Measurements from ENCODE around the gene MALT1. TPM values are rescaled to one million over a fixed set of nuclear protein-coding genes. Genes with fewer than 3 reads are reported as not detected.

The MALT1 gene
- total and polyA plus RNA-seq, 9 of the 15 experiments (the other 6 are each of a cell fraction or from before 2014, with no cell fraction given): 0.14 to 1.6 (median 0.32) TPM

- peaks cover 0 to 2% of the 10 kb centered on the region in 2 experiments; a peak in 1 of 5 replicates for H3K4me1 ChIP-seq (replicated peaks in 1 of 2; ENCODE audit: control insufficient read depth in 2 of 2, insufficient read depth in 2 of 2, low read length in 2 of 2)
- no peak overlapping the region for H3K4me2 ChIP-seq (ENCODE audit: insufficient read depth, low read length)
- H3K9me1 ChIP-seq (ENCODE audit: control insufficient read depth, insufficient read depth, low read length): no peaks in the 10 kb centered on the region
- no peak overlapping the region for H2AFZ ChIP-seq (ENCODE audit: low read depth, low read length)
- ChIA-PET CTCF (ENCODE audit: low intra/inter-chr PET ratio) (no interaction called here), POLR2A (no interaction called here)
- intact Hi-C loops (cut with micrococcal nuclease) (no loop called here), in situ Hi-C loops (cut with MboI) (no loop called here)
- no peaks in the 10 kb centered on the region; a peak in 1 of 5 replicates for H3K27me3 ChIP-seq (ENCODE audit: control insufficient read depth in 2 of 2, insufficient read depth in 2 of 2, low read length in 2 of 2)
- no peak for DNase-seq (ENCODE audit: extremely low read depth in 1 of 4, low spot score in 3 of 4)
- no peak for FAIRE-seq
- no peaks in the 10 kb centered on the region for H3K36me3 ChIP-seq (ENCODE audit: control insufficient read depth, insufficient read depth, low read length)
- H3K9ac ChIP-seq (ENCODE audit: insufficient read depth in 1 of 2, low read depth in 2 of 2, low read length in 2 of 2): no peak overlapping the region
- no TSS peak for BruUV-seq (replicated peaks)
- TF ChIP-seq RCOR1 (IDR thresholded peaks at IDR 0.05; ENCODE audit: borderline replicate concordance in 1 of 2, low read depth in 2 of 2, low read length in 2 of 2) (no peak), SRF (CRISPR knock-in tag; IDR thresholded peaks at IDR 0.05) (no peak), GTF2A2 (tag; IDR thresholded peaks at IDR 0.05) (no peak), ZNF274 (IDR thresholded peaks at IDR 0.05; ENCODE audit: borderline replicate concordance, low read depth, low read length) (no peak), TAF15 (IDR thresholded peaks at IDR 0.05; ENCODE audit: low read depth, low read length) (no peak), ZNF311 (CRISPR knock-in tag; IDR thresholded peaks at IDR 0.05) (no peak), PHF8 (IDR thresholded peaks at IDR 0.05; ENCODE audit: borderline replicate concordance, low read length) (no peak), OTX1 (CRISPR knock-in tag; IDR thresholded peaks at IDR 0.05) (no peak), ZNF76 (CRISPR knock-in tag; IDR thresholded peaks at IDR 0.05; ENCODE audit: borderline replicate concordance) (no peak), KAT2B (IDR thresholded peaks at IDR 0.05; ENCODE audit: low read depth, low read length) (no peak), BRCA1 (IDR thresholded peaks at IDR 0.05) (no peak), BRCA1 (CRISPR knock-in tag; IDR thresholded peaks at IDR 0.05) (no peak), HES1 (IDR thresholded peaks at IDR 0.05; ENCODE audit: low read depth) (no peak)
- TF ChIP-seq, protein P1, sequence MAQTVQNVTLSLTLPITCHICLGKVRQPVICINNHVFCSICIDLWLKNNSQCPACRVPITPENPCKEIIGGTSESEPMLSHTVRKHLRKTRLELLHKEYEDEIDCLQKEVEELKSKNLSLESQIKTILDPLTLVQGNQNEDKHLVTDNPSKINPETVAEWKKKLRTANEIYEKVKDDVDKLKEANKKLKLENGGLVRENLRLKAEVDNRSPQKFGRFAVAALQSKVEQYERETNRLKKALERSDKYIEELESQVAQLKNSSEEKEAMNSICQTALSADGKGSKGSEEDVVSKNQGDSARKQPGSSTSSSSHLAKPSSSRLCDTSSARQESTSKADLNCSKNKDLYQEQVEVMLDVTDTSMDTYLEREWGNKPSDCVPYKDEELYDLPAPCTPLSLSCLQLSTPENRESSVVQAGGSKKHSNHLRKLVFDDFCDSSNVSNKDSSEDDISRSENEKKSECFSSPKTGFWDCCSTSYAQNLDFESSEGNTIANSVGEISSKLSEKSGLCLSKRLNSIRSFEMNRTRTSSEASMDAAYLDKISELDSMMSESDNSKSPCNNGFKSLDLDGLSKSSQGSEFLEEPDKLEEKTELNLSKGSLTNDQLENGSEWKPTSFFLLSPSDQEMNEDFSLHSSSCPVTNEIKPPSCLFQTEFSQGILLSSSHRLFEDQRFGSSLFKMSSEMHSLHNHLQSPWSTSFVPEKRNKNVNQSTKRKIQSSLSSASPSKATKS (CRISPR knock-in tag; IDR thresholded peaks at IDR 0.05): no peak
- TF ChIP-seq, protein P2, sequence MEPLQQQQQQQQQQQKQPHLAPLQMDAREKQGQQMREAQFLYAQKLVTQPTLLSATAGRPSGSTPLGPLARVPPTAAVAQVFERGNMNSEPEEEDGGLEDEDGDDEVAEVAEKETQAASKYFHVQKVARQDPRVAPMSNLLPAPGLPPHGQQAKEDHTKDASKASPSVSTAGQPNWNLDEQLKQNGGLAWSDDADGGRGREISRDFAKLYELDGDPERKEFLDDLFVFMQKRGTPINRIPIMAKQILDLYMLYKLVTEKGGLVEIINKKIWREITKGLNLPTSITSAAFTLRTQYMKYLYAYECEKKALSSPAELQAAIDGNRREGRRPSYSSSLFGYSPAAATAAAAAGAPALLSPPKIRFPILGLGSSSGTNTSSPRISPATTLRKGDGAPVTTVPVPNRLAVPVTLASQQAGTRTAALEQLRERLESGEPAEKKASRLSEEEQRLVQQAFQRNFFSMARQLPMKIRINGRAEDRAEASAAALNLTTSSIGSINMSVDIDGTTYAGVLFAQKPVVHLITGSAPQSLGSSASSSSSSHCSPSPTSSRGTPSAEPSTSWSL (CRISPR knock-in tag; IDR thresholded peaks at IDR 0.05; ENCODE audit: borderline replicate concordance): no peak
- H4K20me1 ChIP-seq (replicated peaks; ENCODE audit: control insufficient read depth, insufficient read depth, low read length): no peaks in the 10 kb centered on the region
- no peak overlapping the region for H3K27ac ChIP-seq (ENCODE audit: extremely low read depth, low read depth, low read length)
- no peaks in the 10 kb centered on the region for H3K9me3 ChIP-seq (replicated peaks; ENCODE audit: control insufficient read depth, insufficient read depth, low read depth, low read length)
- H3K4me3 ChIP-seq: no peak overlapping the region
- no peaks in the 10 kb centered on the region for H3K79me2 ChIP-seq (ENCODE audit: control insufficient read depth, insufficient read depth, low read length)
- ATAC-seq: no peak
- 7% methylated on average over 5 of the region's 6 CpGs for WGBS (ENCODE audit: insufficient coverage, low coverage, missing lambda C conversion rate)
Observed at GRCh38 chr18:58637946-58638345, 33.3 kb upstream of the MALT1 start.

Data from K562 (cell line).